Endodermal cell (in vitro differentiated cells): ENCODE results near the gene MYF5. TPM values are rescaled to one million over a fixed set of nuclear protein-coding genes. Genes with fewer than 3 reads are reported as not detected.

Experiments used
- DNase-seq: peaks from one replicate; pipeline ENCODE4 v3.0.0-alpha.2; 2017
- H3K27ac ChIP-seq: 2 replicates; pipeline ENCODE4 v1.5.1; 2013; ENCODE audit warnings: mild to moderate bottlenecking, low read depth, low read length, moderate library complexity
- H3K27me3 ChIP-seq: 2 replicates; pipeline ENCODE4 v1.6.1; 2013; ENCODE audit warnings: mild to moderate bottlenecking, low read length, moderate library complexity; ENCODE audit not compliant: insufficient read depth, control insufficient read depth, poor library complexity, severe bottlenecking
- H3K36me3 ChIP-seq: 2 replicates; pipeline ENCODE4 v1.7.0; 2013; ENCODE audit warnings: mild to moderate bottlenecking, low read length, moderate library complexity; ENCODE audit not compliant: control insufficient read depth, insufficient read depth
- H3K4me1 ChIP-seq: one replicate; pipeline ENCODE4 v1.7.0; 2013; ENCODE audit warnings: low read length; ENCODE audit not compliant: control insufficient read depth, insufficient read depth
- H3K4me3 ChIP-seq: 2 replicates; pipeline ENCODE4 v1.5.1; 2013; ENCODE audit warnings: mild to moderate bottlenecking, low read length, moderate library complexity
- H3K9ac ChIP-seq: 2 replicates; pipeline ENCODE4 v1.6.1; 2013; ENCODE audit warnings: mild to moderate bottlenecking, low read length, moderate library complexity; ENCODE audit not compliant: poor library complexity, severe bottlenecking; ENCODE audit errors: extremely low read depth
- H3K9me3 ChIP-seq: 2 replicates; pipeline ENCODE4 v1.6.1; 2013; ENCODE audit warnings: mild to moderate bottlenecking, low read length, moderate library complexity; ENCODE audit not compliant: control insufficient read depth
- H3K27ac Mint-ChIP-seq: 2 replicates; pipeline ENCODE4 v1.8.0; 2020; ENCODE audit warnings: mixed read lengths
- H3K27me3 Mint-ChIP-seq: 2 replicates; pipeline ENCODE4 v1.8.0; 2021; ENCODE audit warnings: mild to moderate bottlenecking, mixed read lengths; ENCODE audit not compliant: insufficient read depth
- H3K36me3 Mint-ChIP-seq: 2 replicates; pipeline ENCODE4 v1.8.0; 2020; ENCODE audit warnings: low read depth, mixed read lengths
- H3K4me1 Mint-ChIP-seq: 2 replicates; pipeline ENCODE4 v1.8.0; 2020; ENCODE audit warnings: mixed read lengths
- H3K4me3 Mint-ChIP-seq: 2 replicates; pipeline ENCODE4 v1.8.0; 2020; ENCODE audit warnings: mild to moderate bottlenecking, moderate library complexity, mixed read lengths
- H3K9me3 Mint-ChIP-seq: 2 replicates; pipeline ENCODE4 v1.8.0; 2020; ENCODE audit warnings: mild to moderate bottlenecking, mixed read lengths
- WGBS, 2 experiments: methylation state at CpG; one replicate each; pipeline versions ENCODE4 v1.1.5 to v1.1.7; 2013; ENCODE audit warnings: missing lambda C conversion rate in 2 of 2, mixed read lengths in 1 of 2; ENCODE audit not compliant: insufficient coverage in 1 of 2, insufficient read length in 1 of 2; 5-methylcytosine and 5-hydroxymethylcytosine counted together
- total RNA-seq, 2 donors: library from RNA; stranded (reverse); fragmentation: NEBNext Ultra II Directional in 1 of 2; extraction: Animal tissue kit (Norgen Biotek cat#: 25700) in 1 of 2; gene quantifications; 2 replicates in 1 of 2; 3 replicates in 1 of 2; pipeline ENCODE4 v1.2.1, GENCODE V29; 2021
- TF ChIP-seq, protein P1 (sequence below): fragments of 200-600 bp; sonication (generic); conservative IDR thresholded peaks from 2 replicates; pipeline ENCODE4 v1.5.0; 2021; ENCODE audit warnings: antibody characterized with exemption, mild to moderate bottlenecking

Gene MYF5
- total RNA-seq, 2 donors from 2014 or later = not detected

DNA sequence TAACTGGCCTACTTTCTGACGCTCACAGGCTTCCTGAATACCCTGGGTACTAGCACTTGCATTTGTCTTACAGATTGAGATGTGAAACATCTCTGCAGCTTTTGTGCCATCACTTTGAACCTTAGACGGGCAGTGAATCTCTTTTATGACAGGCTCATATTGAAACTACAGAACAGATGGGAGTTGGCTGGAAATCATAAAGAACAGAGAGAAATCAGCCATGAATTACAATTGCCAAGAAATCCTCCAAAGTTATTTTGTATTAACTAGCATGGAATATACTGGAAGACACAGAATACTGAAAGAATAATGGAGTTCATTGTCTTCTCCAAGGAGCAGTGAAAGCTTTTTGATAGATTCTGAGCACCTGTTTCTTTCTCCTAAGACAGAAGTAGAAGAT, 32.7 kb downstream of the MYF5 start:
- no peaks in the 10 kb centered on the region for H3K9me3 ChIP-seq
- Mint-ChIP-seq H3K27me3 (no peaks in the 10 kb centered on the region), H3K36me3 (peaks cover 4% of the 10 kb centered on the region), H3K9me3 (no peaks in the 10 kb centered on the region), H3K27ac (no peak overlapping the region), H3K4me1 (no peaks in the 10 kb centered on the region), H3K4me3 (no peak overlapping the region)
- no peak for DNase-seq
- WGBS, 2 experiments = 94% methylated on average over 2 of the region's 2 CpGs
- no peaks in the 10 kb centered on the region for H3K27me3 ChIP-seq
- no peak overlapping the region for H3K9ac ChIP-seq
- H3K27ac ChIP-seq = peak overlapping the region; percentile 14
- H3K4me3 ChIP-seq = no peak overlapping the region
- TF ChIP-seq, protein P1, sequence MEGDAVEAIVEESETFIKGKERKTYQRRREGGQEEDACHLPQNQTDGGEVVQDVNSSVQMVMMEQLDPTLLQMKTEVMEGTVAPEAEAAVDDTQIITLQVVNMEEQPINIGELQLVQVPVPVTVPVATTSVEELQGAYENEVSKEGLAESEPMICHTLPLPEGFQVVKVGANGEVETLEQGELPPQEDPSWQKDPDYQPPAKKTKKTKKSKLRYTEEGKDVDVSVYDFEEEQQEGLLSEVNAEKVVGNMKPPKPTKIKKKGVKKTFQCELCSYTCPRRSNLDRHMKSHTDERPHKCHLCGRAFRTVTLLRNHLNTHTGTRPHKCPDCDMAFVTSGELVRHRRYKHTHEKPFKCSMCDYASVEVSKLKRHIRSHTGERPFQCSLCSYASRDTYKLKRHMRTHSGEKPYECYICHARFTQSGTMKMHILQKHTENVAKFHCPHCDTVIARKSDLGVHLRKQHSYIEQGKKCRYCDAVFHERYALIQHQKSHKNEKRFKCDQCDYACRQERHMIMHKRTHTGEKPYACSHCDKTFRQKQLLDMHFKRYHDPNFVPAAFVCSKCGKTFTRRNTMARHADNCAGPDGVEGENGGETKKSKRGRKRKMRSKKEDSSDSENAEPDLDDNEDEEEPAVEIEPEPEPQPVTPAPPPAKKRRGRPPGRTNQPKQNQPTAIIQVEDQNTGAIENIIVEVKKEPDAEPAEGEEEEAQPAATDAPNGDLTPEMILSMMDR = no peak
- no peaks in the 10 kb centered on the region for H3K36me3 ChIP-seq
- no peaks in the 10 kb centered on the region for H3K4me1 ChIP-seq

DNA sequence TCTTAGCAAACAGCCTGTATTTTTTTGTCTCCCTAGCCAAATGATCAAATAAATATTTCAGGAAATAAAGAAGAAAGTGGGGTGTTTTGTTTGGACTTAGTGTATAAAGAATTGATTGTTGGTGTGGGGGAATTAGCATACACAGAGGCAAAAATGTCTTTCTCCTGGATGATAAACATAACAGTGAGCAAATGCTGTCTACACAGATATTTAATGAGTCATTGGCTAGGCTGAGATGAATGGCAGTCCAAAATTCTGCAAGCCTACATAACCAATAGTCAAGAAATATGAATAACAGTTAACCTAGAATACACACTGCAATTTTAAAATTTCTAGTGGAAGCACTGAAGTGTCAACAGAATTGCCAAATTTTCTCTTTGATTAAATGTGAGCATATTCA, 35.8 kb downstream of the MYF5 start:
- Mint-ChIP-seq H3K27me3 (no peaks in the 10 kb centered on the region), H3K9me3 (no peaks in the 10 kb centered on the region), H3K27ac (no peak overlapping the region), H3K4me1 (no peaks in the 10 kb centered on the region), H3K36me3 (peaks cover 4% of the 10 kb centered on the region), H3K4me3 (no peak overlapping the region)
- Histone ChIP-seq H3K27me3 (no peaks in the 10 kb centered on the region), H3K36me3 (no peaks in the 10 kb centered on the region), H3K27ac (no peak overlapping the region), H3K4me3 (no peak overlapping the region), H3K9ac (no peak overlapping the region), H3K9me3 (no peaks in the 10 kb centered on the region), H3K4me1 (no peaks in the 10 kb centered on the region)
- TF ChIP-seq, protein P1 = no peak
- no peak for DNase-seq

GRCh38 chr12:80754274-80754673, 37.6 kb downstream of the MYF5 start:
- H3K9me3 ChIP-seq = no peaks in the 10 kb centered on the region
- no peak for DNase-seq
- no peak overlapping the region for H3K9ac ChIP-seq
- TF ChIP-seq, protein P1 = no peak
- Mint-ChIP-seq H3K9me3 (no peaks in the 10 kb centered on the region), H3K4me3 (no peak overlapping the region), H3K27ac (no peak overlapping the region), H3K27me3 (no peaks in the 10 kb centered on the region), H3K36me3 (peaks cover 4% of the 10 kb centered on the region), H3K4me1 (no peaks in the 10 kb centered on the region)
- no peak overlapping the region for H3K4me3 ChIP-seq
- no peaks in the 10 kb centered on the region for H3K27me3 ChIP-seq
- no peaks in the 10 kb centered on the region for H3K4me1 ChIP-seq
- no peaks in the 10 kb centered on the region for H3K36me3 ChIP-seq
- WGBS, 2 experiments = 80 to 87% methylated on average over 1 of the region's 3 CpGs
- H3K27ac ChIP-seq = no peak overlapping the region
